Uterus (tissue), 4 donors: ENCODE results near the gene BCAS3. TPM values are rescaled to one million over a fixed set of nuclear protein-coding genes. Genes with fewer than 3 reads are reported as not detected.

Experiments
- DNase-seq, 2 donors: peaks; one replicate each; pipeline ENCODE4 v3.0.0-alpha.2; 2019 to 2020
- H3K27ac ChIP-seq, 2 donors: fragments of 200-600 bp; sonication (generic); 1 replicate in 1 of 2; 2 replicates in 1 of 2; pipeline ENCODE4 v1.5.1; 2016 to 2018
- H3K27me3 ChIP-seq, 2 donors: fragments of 200-600 bp; sonication (generic); one replicate each; pipeline ENCODE4 v1.5.1; 2018 to 2019; ENCODE audit warnings: control low read depth in 1 of 2
- H3K36me3 ChIP-seq, 2 donors: fragments of 200-600 bp; sonication (generic); one replicate each; pipeline ENCODE4 v1.5.1; 2019; ENCODE audit warnings: control low read depth in 1 of 2
- H3K4me1 ChIP-seq, 2 donors: fragments of 200-600 bp; sonication (generic); one replicate each; pipeline ENCODE4 v1.5.1; 2018 to 2019; ENCODE audit warnings: control low read depth in 1 of 2
- H3K4me3 ChIP-seq, 2 donors: fragments of 200-600 bp; sonication (generic); 1 replicate in 1 of 2; 2 replicates in 1 of 2; pipeline ENCODE4 v1.5.1; 2018 to 2019; ENCODE audit warnings: mild to moderate bottlenecking in 1 of 2
- H3K9me3 ChIP-seq, 2 donors: fragments of 200-600 bp; sonication (generic); one replicate each; pipeline ENCODE4 v1.5.1; 2019; ENCODE audit warnings: control low read depth in 1 of 2
- POLR2A ChIP-seq, 2 donors: fragments of 450-650 bp; IDR thresholded peaks; one replicate each; pipeline ENCODE4 v1.6.1; 2016; ENCODE audit warnings: antibody characterized with exemption in 2 of 2, mild to moderate bottlenecking in 1 of 2, moderate library complexity in 1 of 2
- intact Hi-C: fragments of 100-400 bp; cut with DNase I; formaldehyde crosslinking; loops from one replicate; pipeline ENCODE4 v1.15.1; 2023; ENCODE audit warnings: low total_unique reads
- total RNA-seq, 4 donors: library from RNA; depleted of rRNA in 3 of 4; stranded (reverse); fragments of >200 nt in 3 of 4; gene quantifications; one replicate each; pipeline versions ENCODE4 v1.1.0 to v1.2.4, GENCODE V29; 2014 to 2023
- TF ChIP-seq, protein P1 (sequence below), 4 experiments: fragments of 200-600 bp in 2 of 4; fragments of 450-650 bp in 2 of 4; sonication (generic) in 2 of 4; IDR thresholded peaks; one replicate each; pipeline ENCODE4 v1.5.1; 2016 to 2019; ENCODE audit warnings: antibody characterized with exemption in 4 of 4, mild to moderate bottlenecking in 2 of 4, moderate library complexity in 1 of 4
- donor health status: DM: yes; HTN: yes; CAD: no.

The BCAS3 gene
- total RNA-seq, 4 donors from 2014 or later: 42.6 to 147 (median 83.7) TPM

DNA sequence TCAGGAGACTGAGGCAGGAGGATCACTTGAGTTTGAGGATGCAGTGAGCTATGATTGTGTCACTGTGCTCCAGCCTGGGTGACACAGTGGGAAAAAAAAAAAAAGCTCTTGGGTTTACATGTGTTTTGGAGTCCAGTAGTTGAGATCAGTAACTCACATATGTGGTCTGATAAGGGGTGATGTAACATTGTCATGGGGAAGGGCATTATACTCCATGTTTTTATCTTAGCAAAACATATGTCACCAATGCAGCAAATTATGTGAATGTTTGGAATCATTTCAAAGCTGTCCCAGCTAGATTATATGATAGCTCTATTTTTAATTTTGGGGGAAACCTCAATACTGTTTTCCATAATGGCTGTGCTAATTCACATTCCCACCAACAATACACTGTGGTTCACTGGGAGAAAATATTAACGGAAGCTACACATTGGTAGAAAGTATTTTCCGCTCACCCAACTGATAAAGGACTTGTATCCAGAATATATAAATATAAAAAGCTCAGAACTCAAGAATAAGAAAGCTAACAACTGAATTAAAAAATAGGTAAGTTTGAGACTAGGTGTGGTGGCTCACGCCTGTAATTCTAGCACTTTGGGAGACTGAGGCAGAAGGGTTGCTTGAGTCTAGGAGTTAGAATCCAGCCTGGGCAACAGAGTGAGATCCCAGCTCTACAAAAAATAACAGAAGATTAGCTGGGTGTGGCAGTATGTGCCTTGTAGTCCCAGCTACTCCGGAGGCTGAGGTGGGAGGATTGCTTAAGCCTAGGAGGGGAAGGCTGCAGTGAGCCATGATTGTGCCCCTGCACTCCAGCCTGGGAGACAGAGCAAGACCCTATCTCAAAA is 497.9 kb downstream of the BCAS3 start:
- Histone ChIP-seq H3K4me3 (no peak overlapping the region), H3K36me3 (no peaks in the 10 kb centered on the region), H3K9me3 (no peaks in the 10 kb centered on the region), H3K27ac (no peak overlapping the region), H3K27me3 (no peaks in the 10 kb centered on the region), H3K4me1 (no peaks in the 10 kb centered on the region)
- DNase-seq: no peak
- TF ChIP-seq POLR2A (IDR thresholded peaks at IDR 0.05): no peak
- TF ChIP-seq, protein P1, sequence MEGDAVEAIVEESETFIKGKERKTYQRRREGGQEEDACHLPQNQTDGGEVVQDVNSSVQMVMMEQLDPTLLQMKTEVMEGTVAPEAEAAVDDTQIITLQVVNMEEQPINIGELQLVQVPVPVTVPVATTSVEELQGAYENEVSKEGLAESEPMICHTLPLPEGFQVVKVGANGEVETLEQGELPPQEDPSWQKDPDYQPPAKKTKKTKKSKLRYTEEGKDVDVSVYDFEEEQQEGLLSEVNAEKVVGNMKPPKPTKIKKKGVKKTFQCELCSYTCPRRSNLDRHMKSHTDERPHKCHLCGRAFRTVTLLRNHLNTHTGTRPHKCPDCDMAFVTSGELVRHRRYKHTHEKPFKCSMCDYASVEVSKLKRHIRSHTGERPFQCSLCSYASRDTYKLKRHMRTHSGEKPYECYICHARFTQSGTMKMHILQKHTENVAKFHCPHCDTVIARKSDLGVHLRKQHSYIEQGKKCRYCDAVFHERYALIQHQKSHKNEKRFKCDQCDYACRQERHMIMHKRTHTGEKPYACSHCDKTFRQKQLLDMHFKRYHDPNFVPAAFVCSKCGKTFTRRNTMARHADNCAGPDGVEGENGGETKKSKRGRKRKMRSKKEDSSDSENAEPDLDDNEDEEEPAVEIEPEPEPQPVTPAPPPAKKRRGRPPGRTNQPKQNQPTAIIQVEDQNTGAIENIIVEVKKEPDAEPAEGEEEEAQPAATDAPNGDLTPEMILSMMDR (IDR thresholded peaks at IDR 0.05): no peak
- intact Hi-C loops: no loop called here

DNA sequence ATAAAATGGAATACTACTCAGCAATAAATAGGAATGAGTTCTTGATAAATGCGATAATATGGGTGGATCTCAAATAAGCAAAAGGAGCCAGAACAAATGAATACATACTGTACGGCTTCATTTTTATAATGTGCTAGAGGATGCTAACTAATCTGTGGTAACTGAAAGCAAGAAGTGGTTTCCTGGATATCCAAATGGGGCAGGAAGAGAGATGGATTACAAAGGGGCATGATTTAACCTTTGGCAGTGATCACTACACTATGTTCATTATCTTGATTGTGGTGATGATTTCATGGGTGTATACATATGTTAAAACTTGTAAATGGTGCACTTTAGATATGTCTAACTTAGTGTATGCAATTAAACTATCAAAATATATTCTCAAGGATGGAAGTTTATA is 499.7 kb downstream of the BCAS3 start:
- no peak for TF ChIP-seq POLR2A (IDR thresholded peaks at IDR 0.05)
- TF ChIP-seq, protein P1 (IDR thresholded peaks at IDR 0.05): no peak
- Histone ChIP-seq H3K27ac (no peak overlapping the region), H3K9me3 (no peaks in the 10 kb centered on the region), H3K27me3 (no peaks in the 10 kb centered on the region), H3K36me3 (no peaks in the 10 kb centered on the region), H3K4me3 (no peak overlapping the region), H3K4me1 (no peaks in the 10 kb centered on the region)
- DNase-seq: no peak
- intact Hi-C loops: no loop called here

DNA sequence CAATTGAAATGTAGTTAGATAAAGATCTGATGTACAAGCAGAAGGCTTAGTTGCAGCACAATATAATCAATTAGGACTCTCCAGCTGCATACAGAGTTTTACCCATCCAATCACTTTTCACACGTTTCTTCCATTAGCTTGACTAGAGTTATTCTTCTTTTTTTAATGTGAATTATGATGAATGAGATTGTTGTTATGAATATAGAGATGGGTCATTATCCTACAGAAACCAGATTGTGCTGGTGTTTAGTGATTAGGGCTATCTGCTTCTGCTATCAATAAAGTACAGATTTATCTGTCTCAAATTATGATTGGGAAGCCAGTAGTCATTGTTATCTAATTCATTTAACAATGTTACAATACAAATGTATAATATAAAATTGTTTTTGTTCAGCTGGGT is 500.6 kb downstream of the BCAS3 start:
- no peaks in the 10 kb centered on the region for H3K27me3 ChIP-seq
- intact Hi-C loops: no loop called here

DNA sequence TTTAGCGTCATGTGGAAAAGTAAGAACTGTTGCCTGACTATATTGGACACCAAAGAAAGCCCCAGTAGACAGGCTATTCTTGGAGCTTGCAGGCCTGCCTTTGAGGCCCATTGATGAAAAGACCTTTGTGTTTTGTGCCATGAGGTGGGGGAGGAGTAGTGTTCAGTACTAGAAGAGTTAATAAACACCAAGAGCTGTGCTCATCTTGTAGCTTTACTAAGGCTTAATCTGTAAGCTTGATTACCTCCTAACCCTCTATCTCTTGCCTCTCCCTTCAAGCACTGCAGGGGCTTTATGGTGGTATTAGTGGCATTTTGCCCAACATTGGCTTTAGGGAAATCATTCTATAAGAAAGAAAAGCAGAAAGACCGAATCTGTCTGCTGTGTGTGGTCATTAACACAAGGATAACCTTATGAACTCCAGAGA is 501.7 kb downstream of the BCAS3 start:
- TF ChIP-seq, protein P1 (IDR thresholded peaks at IDR 0.05): no peak
- no peak for TF ChIP-seq POLR2A (IDR thresholded peaks at IDR 0.05)
- intact Hi-C loops: no loop called here
- Histone ChIP-seq H3K27me3 (no peaks in the 10 kb centered on the region), H3K27ac (no peak overlapping the region), H3K9me3 (no peaks in the 10 kb centered on the region), H3K36me3 (no peaks in the 10 kb centered on the region), H3K4me1 (no peaks in the 10 kb centered on the region), H3K4me3 (no peak overlapping the region)
- no peak for DNase-seq

More for the DNA sequence above, 500.6 kb downstream of the BCAS3 start:
- TF ChIP-seq, protein P1 (IDR thresholded peaks at IDR 0.05): no peak
- no peak for TF ChIP-seq POLR2A (IDR thresholded peaks at IDR 0.05)
- H3K36me3 ChIP-seq: no peaks in the 10 kb centered on the region
- H3K27ac ChIP-seq: no peak overlapping the region
- H3K9me3 ChIP-seq: no peaks in the 10 kb centered on the region
- no peak overlapping the region for H3K4me3 ChIP-seq
- no peak for DNase-seq
- H3K4me1 ChIP-seq: no peaks in the 10 kb centered on the region

DNA sequence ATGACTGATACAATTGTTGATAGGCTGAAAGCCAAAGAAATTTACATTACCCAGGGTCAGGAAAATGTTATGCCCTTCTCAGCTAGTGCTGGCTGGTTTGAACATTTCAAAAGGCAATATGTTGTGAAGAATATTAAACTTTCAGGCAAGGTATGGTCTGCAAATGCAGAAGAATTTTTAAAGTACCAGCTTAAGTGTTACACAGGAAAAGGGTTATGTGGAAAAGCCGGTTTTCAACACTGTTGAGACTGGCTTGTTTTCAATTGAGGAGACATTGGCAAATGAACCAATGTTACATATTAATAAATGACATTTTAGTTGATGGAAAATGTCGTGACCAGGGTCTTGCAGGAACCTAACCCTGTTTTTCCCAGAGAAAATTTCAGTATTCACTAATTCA is 506.1 kb downstream of the BCAS3 start:
- no peak overlapping the region for H3K27ac ChIP-seq
- no peaks in the 10 kb centered on the region for H3K9me3 ChIP-seq
- intact Hi-C loops: no loop called here
- DNase-seq: no peak
- H3K36me3 ChIP-seq: no peaks in the 10 kb centered on the region
- no peaks in the 10 kb centered on the region for H3K27me3 ChIP-seq
- no peak overlapping the region for H3K4me3 ChIP-seq
- H3K4me1 ChIP-seq: no peaks in the 10 kb centered on the region
- TF ChIP-seq POLR2A (IDR thresholded peaks at IDR 0.05): no peak
- TF ChIP-seq, protein P1 (IDR thresholded peaks at IDR 0.05): no peak
